ENCODE results near the gene HOXB2. TPM values are rescaled to one million over a fixed set of nuclear protein-coding genes. Genes with fewer than 3 reads are reported as not detected.
A peak's percentile ranks its signal among the peaks of the same experiment; 100 is the strongest.

HOXB2 gene
- total RNA-seq, 2 experiments from 2014 or later: 17.2 to 17.5 TPM

- Mint-ChIP-seq H3K36me3 (no peaks in the 10 kb centered on the region), H3K27ac (peak overlapping the region; percentile 4), H3K4me3 (no peak overlapping the region), H3K9me3 (ENCODE audit: low read depth) (no peaks in the 10 kb centered on the region), H3K4me1 (peaks cover 39% of the 10 kb centered on the region), H3K27me3 (peaks cover 78% of the 10 kb centered on the region)
- CTCF ChIA-PET: interaction anchor here (0.9 to 4.0 kb wide), 13 partner anchors 9 to 575 kb away, joined by 3 to 29 read pairs (median 4); partner anchors contain the start of gene HOXB6
- DNase-seq: no peak
- ATAC-seq: no peak
These were observed 42.6 kb upstream of the HOXB2 start for GRCh38 chr17:48587276-48588073.

DNA sequence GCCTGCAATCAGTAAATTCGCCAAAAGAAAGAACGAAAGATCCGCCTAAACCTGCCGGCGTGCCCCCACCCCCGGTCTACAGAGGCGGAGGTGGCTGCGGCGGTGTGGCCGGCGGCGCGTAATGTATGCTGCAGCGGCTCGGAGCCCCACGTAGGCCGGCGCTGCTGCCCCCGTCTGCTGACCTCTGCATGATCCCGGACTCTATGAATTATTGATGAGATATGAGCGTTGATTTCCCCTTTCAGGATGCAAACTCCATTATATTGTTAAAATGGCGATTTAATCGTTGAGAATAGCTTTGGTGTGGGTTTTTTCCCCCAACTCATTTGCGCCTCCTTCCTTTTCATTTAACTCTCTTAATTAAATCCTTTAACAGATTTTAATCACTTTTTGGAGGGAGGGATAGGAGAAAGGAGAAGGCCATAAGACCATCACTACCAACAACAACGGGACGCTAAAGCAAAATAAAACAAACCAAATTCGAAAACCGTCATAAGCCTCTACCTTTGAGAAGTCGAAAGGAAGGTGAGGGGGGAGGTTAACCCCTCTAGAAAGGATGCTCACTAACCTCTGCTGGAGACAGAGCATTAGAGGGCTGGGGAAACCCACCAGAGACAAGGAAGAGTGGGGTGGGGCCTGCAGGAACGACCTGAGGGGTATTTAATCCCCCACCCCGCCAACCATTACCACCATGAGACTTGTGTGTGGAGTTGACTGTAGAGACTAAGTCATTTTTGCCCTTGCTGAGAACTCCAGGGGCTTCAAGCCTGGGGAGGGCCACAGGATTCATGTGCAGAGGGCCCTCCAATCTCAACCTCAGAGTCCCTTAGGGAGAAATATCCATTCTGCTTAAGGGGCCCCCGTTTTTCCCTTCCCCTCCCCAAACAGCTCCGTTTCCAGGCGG, 41.7 kb upstream of the HOXB2 start:
- Mint-ChIP-seq H3K36me3 (no peaks in the 10 kb centered on the region), H3K4me1 (peaks cover 42% of the 10 kb centered on the region), H3K4me3 (peak overlapping the region; percentile 80), H3K9me3 (ENCODE audit: low read depth) (no peaks in the 10 kb centered on the region), H3K27me3 (peaks cover 74% of the 10 kb centered on the region), H3K27ac (peak overlapping the region; percentile 82)
- DNase-seq: peak; percentile 56
- CTCF ChIA-PET: interaction anchor here (0.9 to 4.0 kb wide), 6 partner anchors 13 to 575 kb away, joined by 3 to 29 read pairs (median 4); no protein-coding TSS in a partner anchor
- ATAC-seq: no peak

GRCh38 chr17:48584223-48584741, 39.4 kb upstream of the HOXB2 start:
- Mint-ChIP-seq H3K27ac (no peak overlapping the region), H3K4me1 (peaks cover 50% of the 10 kb centered on the region), H3K9me3 (ENCODE audit: low read depth) (no peaks in the 10 kb centered on the region), H3K27me3 (peaks cover 76% of the 10 kb centered on the region), H3K36me3 (peaks cover 4% of the 10 kb centered on the region), H3K4me3 (peak overlapping the region; percentile 80)
- ATAC-seq (no peak), DNase-seq (no peak)
- CTCF ChIA-PET: interaction anchor here (1.2 to 1.8 kb wide), 3 partner anchors 9 to 83 kb away, joined by 3 to 12 read pairs (median 5); partner anchors contain the start of gene HOXB5

- peaks cover 4% of the 10 kb centered on the region for H3K36me3 Mint-ChIP-seq
- peak overlapping the region; percentile 24 for H3K4me3 Mint-ChIP-seq
- peaks cover 76% of the 10 kb centered on the region for H3K27me3 Mint-ChIP-seq
- ATAC-seq (no peak), DNase-seq (no peak)
- no peak overlapping the region for H3K27ac Mint-ChIP-seq
- H3K9me3 Mint-ChIP-seq (ENCODE audit: low read depth): no peaks in the 10 kb centered on the region
- CTCF ChIA-PET: interaction anchor here (1.2 to 1.8 kb wide), 4 partner anchors 9 to 321 kb away, joined by 3 to 12 read pairs (median 4); partner anchors contain the start of gene HOXB5
- peaks cover 56% of the 10 kb centered on the region for H3K4me1 Mint-ChIP-seq
These were observed 38.9 kb upstream of the HOXB2 start for GRCh38 chr17:48583708-48584222.

DNA sequence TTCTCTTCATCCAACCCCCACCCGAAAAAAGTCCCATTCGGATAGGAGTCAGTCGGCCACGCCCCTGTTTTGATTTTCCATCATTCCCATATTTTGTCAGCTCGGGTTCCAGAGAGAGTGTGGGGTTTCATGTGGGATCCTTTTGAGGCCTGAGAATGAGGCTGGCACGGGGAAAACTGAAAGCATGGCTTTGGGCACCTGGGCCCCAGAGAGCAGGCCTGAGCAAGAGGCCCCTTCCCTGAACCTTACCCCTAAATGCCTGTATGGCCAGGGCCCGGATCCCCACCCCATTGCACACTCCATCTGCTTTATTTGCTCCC, 37.8 kb upstream of the HOXB2 start:
- peaks cover 4% of the 10 kb centered on the region for H3K36me3 Mint-ChIP-seq
- no peak overlapping the region for H3K27ac Mint-ChIP-seq
- H3K4me3 Mint-ChIP-seq: peak overlapping the region; percentile 66
- H3K4me1 Mint-ChIP-seq: peaks cover 57% of the 10 kb centered on the region
- ATAC-seq (no peak), DNase-seq (no peak)
- CTCF ChIA-PET: interaction anchor here (1.0 to 1.8 kb wide), 6 partner anchors 10 to 320 kb away, joined by 3 to 12 read pairs (median 4); partner anchors contain the start of gene HOXB5
- peaks cover 65% of the 10 kb centered on the region for H3K27me3 Mint-ChIP-seq
- no peaks in the 10 kb centered on the region for H3K9me3 Mint-ChIP-seq (ENCODE audit: low read depth)

GRCh38 chr17:48579760-48580554, 35.0 kb upstream of the HOXB2 start:
- H3K4me3 Mint-ChIP-seq: peak overlapping the region; percentile 93
- ATAC-seq (no peak), DNase-seq (no peak)
- H3K4me1 Mint-ChIP-seq: peaks cover 54% of the 10 kb centered on the region
- peaks cover 9% of the 10 kb centered on the region for H3K36me3 Mint-ChIP-seq
- H3K27ac Mint-ChIP-seq: peak overlapping the region; percentile 57
- H3K9me3 Mint-ChIP-seq (ENCODE audit: low read depth): no peaks in the 10 kb centered on the region
- H3K27me3 Mint-ChIP-seq: peaks cover 48% of the 10 kb centered on the region
- CTCF ChIA-PET: interaction anchor here (0.6 to 0.7 kb wide), 2 partner anchors 33 to 461 kb away, joined by 3 read pairs; no protein-coding TSS in a partner anchor

GRCh38 chr17:48579471-48579759, 34.5 kb upstream of the HOXB2 start:
- Mint-ChIP-seq H3K9me3 (ENCODE audit: low read depth) (no peaks in the 10 kb centered on the region), H3K36me3 (peaks cover 9% of the 10 kb centered on the region), H3K27me3 (peaks cover 48% of the 10 kb centered on the region), H3K4me3 (peak overlapping the region; percentile 93), H3K27ac (no peak overlapping the region), H3K4me1 (peaks cover 52% of the 10 kb centered on the region)
- CTCF ChIA-PET: interaction anchor here (0.6 to 0.9 kb wide), 2 partner anchors 30 to 34 kb away, joined by 3 read pairs; no protein-coding TSS in a partner anchor
- ATAC-seq (no peak), DNase-seq (no peak)

DNA sequence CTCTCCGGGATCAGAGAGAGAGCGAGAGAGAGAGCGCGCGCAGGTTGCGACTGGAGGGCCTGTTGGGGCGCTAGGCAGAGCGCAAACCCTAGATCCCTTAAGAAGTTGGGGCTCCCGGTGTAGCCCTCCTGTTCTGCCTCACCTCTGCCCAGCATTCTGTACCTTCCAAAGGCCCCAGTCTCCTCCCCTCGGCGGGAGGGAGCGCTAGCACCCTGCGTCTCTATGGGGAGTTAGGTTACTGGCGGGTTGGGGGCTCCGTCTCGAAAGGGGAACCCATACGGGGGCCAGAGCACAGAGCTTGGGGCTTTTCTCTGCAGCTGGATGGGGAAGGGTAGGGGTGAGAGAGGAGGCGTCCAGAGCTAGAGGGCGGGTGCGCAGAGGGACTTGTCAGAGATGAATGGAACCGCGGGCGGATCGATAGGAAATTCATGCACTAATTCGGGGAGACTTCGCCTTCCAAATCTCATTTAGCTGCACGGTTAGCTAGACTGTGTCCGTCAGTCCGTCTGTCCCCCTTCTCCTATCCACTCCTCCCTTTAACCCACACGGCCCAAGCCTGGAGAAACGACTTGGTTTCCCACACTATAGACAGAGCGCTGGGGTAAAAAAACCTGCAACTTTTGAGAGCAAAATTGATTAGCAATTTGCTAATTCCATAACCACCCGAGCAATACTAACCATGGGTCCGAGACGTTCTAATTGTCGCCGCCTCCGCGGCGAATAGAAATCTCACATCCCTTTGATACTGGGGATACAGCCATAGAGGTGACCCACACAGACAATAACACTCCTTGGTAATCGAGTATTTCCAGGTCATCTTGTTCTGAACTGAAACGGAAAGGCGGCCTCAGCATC, 33.9 kb upstream of the HOXB2 start:
- H3K4me1 Mint-ChIP-seq: peaks cover 51% of the 10 kb centered on the region
- no peaks in the 10 kb centered on the region for H3K9me3 Mint-ChIP-seq (ENCODE audit: low read depth)
- H3K27me3 Mint-ChIP-seq: peaks cover 43% of the 10 kb centered on the region
- DNase-seq (peak; percentile 49), ATAC-seq (peak; percentile 59)
- peaks cover 9% of the 10 kb centered on the region for H3K36me3 Mint-ChIP-seq
- peak overlapping the region; percentile 93 for H3K4me3 Mint-ChIP-seq
- peak overlapping the region; percentile 81 for H3K27ac Mint-ChIP-seq
- CTCF ChIA-PET: interaction anchor here (0.9 kb wide), 2 partner anchors 30 to 36 kb away, joined by 3 read pairs; no protein-coding TSS in a partner anchor

DNA sequence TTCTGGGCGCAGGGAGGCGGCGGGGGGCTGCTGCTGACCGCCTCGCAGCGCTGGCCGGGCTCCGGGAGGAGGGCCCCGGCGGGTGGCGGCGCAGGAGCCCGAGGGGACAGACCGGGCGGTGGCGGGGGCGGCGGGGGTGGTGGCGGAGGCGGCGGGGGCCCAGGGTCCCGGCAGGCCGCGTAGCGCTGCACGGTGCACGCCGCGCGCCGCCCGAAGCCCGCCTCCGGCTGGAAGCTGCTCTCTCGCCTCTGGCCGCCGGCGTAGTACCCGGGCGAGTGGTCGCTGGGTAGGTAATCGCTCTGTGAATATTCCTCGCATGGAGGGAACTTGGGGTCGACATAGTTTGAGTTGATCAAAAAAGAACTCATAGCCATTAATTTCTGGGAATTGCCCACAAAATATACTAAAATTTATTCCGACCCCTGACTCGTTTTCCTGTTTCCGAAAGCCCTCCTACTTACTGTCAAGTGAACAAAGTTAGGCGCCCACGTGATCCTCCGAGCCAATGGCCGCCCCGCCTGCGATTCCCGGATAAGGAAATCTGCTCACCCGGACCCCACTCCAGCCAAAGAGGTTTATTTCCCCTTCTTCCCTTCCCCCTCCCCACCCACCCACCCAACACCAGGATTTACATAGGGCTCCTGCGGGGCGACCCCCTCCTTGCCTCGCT, 33.2 kb upstream of the HOXB2 start, which contains the start of gene HOXB4:
Gene HOXB4, minus strand, starts transcription at position 405 of the 670 bp plus-strand sequence. Its CDS starts 31 bp downstream, at position 374.
- CTCF ChIA-PET: interaction anchor here (0.9 kb wide), 3 partner anchors 29 to 227 kb away, joined by 3 read pairs; no protein-coding TSS in a partner anchor
- DNase-seq (peak; percentile 87), ATAC-seq (peak; percentile 89)
- Mint-ChIP-seq H3K27ac (peak within 1 kb of the TSS; percentile 89), H3K4me1 (peaks cover 51% of the 10 kb centered on the region), H3K4me3 (peak within 1 kb of the TSS; percentile 93), H3K9me3 (ENCODE audit: low read depth) (no peaks in the 10 kb centered on the region), H3K36me3 (peaks cover 9% of the 10 kb centered on the region), H3K27me3 (peaks cover 38% of the 10 kb centered on the region)

DNA sequence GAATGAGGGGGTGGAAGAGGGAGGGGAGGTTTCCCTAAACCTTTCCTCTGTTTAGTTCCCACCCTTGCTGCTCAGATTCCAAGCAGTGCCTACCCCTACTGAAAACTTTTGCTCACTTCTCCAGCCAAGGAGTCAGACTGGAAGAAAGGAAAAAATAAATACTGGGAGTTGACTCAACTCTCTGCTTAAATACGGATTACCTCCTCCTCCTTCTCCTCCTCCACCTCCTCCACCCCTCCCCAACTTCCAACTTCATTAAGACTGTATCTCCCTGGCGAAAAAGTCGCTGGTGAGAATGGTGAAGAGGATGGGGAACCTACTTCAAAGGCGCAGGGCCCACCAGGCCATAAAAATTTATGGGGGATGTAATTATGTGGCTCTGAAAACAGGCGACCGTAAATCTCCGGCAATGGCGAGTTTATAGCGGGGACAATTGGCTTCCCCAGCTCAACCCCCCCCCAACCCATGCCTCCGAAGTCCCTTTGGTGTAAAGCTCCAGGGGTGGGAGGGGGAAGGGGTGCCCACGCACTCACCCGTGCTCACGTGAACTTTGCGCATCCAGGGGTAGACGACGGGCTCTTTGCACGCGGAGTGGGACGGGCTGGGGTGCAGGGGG, 32.5 kb upstream of the HOXB2 start:
- CTCF ChIA-PET: interaction anchor here (0.9 kb wide), 1 partner anchor 226 kb away, joined by 3 read pairs; no protein-coding TSS in a partner anchor
- H3K27ac Mint-ChIP-seq: peak overlapping the region; percentile 75
- peaks cover 44% of the 10 kb centered on the region for H3K4me1 Mint-ChIP-seq
- peaks cover 32% of the 10 kb centered on the region for H3K27me3 Mint-ChIP-seq
- peak overlapping the region; percentile 93 for H3K4me3 Mint-ChIP-seq
- no peaks in the 10 kb centered on the region for H3K9me3 Mint-ChIP-seq (ENCODE audit: low read depth)
- ATAC-seq: peak; percentile 21
- DNase-seq: peak; percentile 49
- H3K36me3 Mint-ChIP-seq: peaks cover 9% of the 10 kb centered on the region
